NCI-H2107 treated with DMSO at 0.1 percent for 48 hours (cell line): ENCODE measurements around the gene ARHGAP6.

Source experiments
- DNase-seq: peaks from one replicate; lab custom pipeline; 2025; ENCODE audit not compliant: unreplicated experiment; lab: John Stamatoyannopoulos, UW

Gene ARHGAP6

GRCh38 chrX:11665168-11666111 lies at the start of gene ARHGAP6:
TSS of gene ARHGAP6 (minus strand) at chrX:11665920. CDS start at chrX:11664828, 1,092 bp downstream.
- DNase-seq = no peak

GRCh38 chrX:11704725-11705495 lies 39.2 kb upstream of the ARHGAP6 start:
- no peak for DNase-seq

GRCh38 chrX:11703855-11704254 lies 38.1 kb upstream of the ARHGAP6 start:
- DNase-seq = no peak

- no peak for DNase-seq
Measured at GRCh38 chrX:11702965-11703631, 37.4 kb upstream of the ARHGAP6 start.

GRCh38 chrX:11702420-11702819 lies 36.7 kb upstream of the ARHGAP6 start:
- no peak for DNase-seq

- no peak for DNase-seq
Measured at GRCh38 chrX:11698702-11699101, 33.0 kb upstream of the ARHGAP6 start.

- DNase-seq = no peak
Measured at GRCh38 chrX:11688201-11688600, 22.5 kb upstream of the ARHGAP6 start.

- no peak for DNase-seq
Measured at GRCh38 chrX:11687157-11687556, 21.4 kb upstream of the ARHGAP6 start.

GRCh38 chrX:11683057-11683456 lies 17.3 kb upstream of the ARHGAP6 start:
- DNase-seq = no peak

GRCh38 chrX:11678158-11678557 lies 12.4 kb upstream of the ARHGAP6 start:
- DNase-seq = no peak

GRCh38 chrX:11672213-11672612 lies 6.5 kb upstream of the ARHGAP6 start:
- DNase-seq = no peak

GRCh38 chrX:11670316-11670715 lies 4.6 kb upstream of the ARHGAP6 start:
- DNase-seq = no peak

GRCh38 chrX:11666952-11667685 lies 1.4 kb upstream of the ARHGAP6 start:
- no peak for DNase-seq

- DNase-seq = no peak
Measured at GRCh38 chrX:11666164-11666563, 444 bp upstream of the ARHGAP6 start.

- DNase-seq = no peak
Measured at GRCh38 chrX:11664211-11665167, 1.2 kb downstream of the ARHGAP6 start.

- no peak for DNase-seq
Measured at GRCh38 chrX:11663875-11664210, 1.9 kb downstream of the ARHGAP6 start.

GRCh38 chrX:11655282-11656015 lies 10.3 kb downstream of the ARHGAP6 start:
- no peak for DNase-seq

GRCh38 chrX:11648705-11649519 lies 16.8 kb downstream of the ARHGAP6 start:
- no peak for DNase-seq
